ENCODE results near the gene LECT2.

GRCh38 chr5:135920199-135920598 lies 34.6 kb downstream of the LECT2 start:
- TF ChIP-seq CTCF (optimal IDR thresholded peaks at IDR 0.05 in 1 of 3, IDR thresholded peaks at IDR 0.05 in 1 of 3, conservative IDR thresholded peaks at IDR 0.05 in 1 of 3; ENCODE audit: extremely low read depth in 1 of 3, insufficient read depth in 2 of 3, low read length in 3 of 3), result no peak
- no peak for TF ChIP-seq EZH2 (IDR thresholded peaks at IDR 0.05; ENCODE audit: low read length)
